ENCODE data around the gene HYI.

HYI gene

DNA sequence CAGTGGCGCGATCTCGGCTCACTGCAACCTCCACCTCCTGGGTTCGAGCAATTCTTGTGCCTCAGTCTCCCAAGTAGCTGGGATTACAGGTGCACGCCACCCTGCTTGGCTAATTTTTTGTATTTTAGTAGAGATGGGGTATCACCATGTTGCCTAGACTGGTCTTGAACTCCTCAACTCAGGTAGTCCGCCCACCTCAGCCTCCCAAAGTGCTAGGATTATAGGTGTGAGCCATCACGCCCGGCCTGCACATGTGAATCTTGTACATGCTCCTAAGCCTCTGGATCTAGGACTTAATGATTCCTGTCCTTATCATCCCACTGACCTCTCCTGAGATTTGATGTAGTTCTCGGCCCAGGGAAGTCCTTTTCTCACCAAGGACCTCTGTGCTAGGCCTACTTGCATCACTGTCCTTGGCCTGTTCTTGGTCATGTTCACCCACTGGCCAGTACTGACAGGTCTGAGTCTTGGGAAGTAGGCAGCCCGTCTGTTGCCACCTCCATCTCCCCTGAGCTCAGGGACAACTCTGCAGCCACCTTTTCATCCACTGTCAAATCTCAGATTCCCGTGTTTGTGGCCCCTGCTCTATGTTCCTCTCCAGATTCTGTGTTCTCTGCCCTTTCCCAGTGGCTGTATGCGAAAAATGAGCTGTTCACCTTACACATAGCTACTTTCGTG, 9.4 kb downstream of the HYI start:
- DNase-seq = no peak

DNA sequence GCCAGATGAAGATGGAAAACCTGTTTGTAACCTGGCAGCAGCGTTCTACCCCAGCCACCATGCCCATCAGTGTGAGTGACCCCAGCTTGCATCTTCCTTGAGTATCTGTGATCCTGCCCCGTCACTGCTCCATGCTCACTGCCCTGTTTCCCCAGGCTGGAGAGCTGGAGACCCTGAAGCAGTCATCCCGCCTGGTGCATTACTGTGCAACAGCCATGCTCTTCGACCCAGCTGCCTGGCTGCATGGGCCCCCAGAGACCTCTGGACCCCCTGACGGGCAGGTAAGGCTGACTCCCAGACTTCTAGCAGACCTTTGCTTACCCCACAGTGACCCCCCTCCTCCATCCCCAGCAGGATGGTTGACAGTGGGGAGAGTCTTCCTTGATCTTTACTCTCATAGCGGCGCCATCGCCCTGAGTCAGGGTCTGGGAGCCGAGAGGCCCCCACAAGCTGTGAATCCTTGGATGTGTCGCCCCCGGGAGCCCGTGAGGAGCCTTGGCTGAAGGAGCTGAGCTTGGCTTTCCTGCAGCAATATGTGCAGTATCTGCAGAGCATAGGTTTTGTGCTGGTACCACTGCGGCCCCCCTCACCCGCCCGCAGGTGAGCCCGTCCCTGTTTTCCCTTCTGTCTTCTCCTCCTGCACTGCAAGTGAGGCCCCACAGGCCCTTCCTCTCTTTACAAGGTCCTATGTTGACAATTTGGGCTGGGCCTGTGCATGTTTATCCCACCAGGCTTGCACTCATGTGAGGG, 10.4 kb downstream of the HYI start:
- DNase-seq = no peak

- no peak for DNase-seq
These were observed 11.0 kb downstream of the HYI start for GRCh38 chr1:43442756-43443155.

DNA sequence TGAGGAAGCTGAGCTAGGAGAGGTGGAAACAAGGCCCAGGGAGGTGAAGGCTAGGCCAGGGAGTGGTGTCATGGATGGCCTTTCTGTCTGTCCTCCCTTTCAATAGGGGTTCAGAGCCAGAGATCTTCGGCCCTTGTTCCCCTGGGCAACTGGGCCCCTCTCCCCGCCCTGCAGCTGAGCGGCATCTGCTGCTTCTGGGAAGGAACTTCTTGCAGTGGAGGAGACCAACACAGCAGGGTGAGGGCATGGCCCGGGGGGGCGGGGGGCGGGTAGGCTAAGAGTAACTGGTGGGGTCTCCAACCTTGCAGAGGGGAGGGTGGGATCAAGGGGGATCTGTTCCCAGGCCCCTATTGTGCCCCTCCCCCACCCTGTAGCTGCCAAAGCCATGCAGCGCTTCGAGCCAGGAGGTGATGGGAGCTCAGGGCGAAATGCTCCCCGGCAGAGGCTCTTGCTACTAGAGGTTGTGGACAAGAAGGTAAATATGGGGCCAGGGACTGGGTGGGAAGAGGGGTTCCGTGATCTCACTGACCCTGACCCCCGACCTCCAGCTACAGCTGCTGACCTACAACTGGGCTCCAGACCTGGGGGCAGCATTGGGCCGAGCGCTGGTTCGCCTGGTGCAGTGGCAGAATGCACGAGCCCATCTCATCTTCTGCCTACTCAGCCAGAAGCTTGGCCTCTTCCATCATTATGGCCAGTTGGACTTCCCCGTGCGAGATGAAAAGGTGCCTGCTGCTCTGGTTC, 11.7 kb downstream of the HYI start:
- DNase-seq = no peak

GRCh38 chr1:43441166-43441893, 12.4 kb downstream of the HYI start:
- no peak for DNase-seq

GRCh38 chr1:43440358-43440757, 13.4 kb downstream of the HYI start:
- DNase-seq = no peak

GRCh38 chr1:43439781-43440180, 13.9 kb downstream of the HYI start:
- DNase-seq = no peak

DNA sequence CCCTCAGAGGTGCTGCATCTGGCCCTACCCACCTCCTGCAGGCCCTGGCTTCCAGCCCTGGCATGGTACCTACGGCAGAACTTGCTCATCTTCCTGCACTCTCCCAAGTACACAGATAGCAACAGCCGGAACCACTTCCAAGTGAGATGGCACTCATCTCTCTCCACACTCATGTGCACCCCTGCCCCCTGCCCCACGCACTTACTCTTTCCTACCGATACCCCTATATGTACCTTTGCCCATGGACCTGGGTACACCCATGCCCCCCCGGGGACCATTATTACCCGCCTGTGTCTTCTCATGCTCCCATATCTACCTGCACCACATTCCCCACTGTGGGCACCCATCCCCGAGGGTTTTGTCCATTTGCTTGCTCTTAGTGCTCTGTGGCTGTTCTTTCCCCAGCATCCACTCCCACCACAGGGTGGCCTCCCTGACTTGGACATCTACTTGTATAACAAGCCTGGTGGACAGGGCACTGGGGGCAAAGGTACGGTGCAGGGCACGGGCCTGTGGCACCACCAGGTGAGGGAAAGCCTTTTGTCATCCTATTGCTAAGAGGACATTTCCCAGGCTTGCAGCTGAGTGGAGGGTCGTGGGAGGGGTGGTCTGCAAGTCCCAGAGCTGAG, 14.7 kb downstream of the HYI start:
- no peak for DNase-seq

DNA sequence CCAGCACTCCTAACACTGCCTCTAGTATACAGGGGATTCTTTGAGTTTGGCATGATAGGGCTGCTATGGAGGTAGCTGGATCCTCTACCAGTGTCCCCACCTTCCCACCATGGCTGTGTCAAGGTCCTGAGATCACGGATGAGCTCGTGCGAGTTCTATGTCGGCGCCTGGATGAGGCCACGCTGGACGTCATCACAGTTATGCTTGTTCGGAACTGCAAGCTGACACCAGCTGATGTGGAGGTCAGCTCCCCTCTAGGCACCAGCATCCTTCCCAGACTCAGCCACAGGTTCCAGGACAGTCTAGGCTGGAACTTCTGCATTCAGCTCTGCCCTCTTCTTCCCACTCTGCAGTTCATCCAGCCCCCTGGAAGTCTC, 15.2 kb downstream of the HYI start:
- DNase-seq = no peak

DNA sequence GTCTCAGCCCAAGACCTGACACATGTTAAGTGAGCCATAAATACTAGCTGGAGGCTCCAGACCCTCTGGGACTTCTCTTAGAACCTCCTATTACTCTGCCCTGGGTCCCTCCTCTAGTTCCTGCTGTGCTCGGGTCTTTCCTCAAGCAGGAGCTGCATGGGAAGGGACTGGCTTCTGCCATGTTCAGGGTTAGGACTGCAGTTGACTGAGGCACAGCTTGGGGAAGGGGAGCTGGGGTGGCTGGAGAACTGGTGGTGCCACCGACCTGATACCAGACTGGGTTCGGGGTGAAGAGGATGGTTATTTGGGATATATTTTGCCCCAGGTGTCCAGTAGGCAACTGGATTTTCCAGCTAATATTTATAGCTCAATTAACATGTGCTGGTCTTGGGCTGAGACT, 15.7 kb downstream of the HYI start:
- DNase-seq = no peak

- no peak for DNase-seq
These were observed 16.4 kb downstream of the HYI start for GRCh38 chr1:43437031-43437973.

- no peak for DNase-seq
These were observed 17.4 kb downstream of the HYI start for GRCh38 chr1:43436371-43436770.

DNA sequence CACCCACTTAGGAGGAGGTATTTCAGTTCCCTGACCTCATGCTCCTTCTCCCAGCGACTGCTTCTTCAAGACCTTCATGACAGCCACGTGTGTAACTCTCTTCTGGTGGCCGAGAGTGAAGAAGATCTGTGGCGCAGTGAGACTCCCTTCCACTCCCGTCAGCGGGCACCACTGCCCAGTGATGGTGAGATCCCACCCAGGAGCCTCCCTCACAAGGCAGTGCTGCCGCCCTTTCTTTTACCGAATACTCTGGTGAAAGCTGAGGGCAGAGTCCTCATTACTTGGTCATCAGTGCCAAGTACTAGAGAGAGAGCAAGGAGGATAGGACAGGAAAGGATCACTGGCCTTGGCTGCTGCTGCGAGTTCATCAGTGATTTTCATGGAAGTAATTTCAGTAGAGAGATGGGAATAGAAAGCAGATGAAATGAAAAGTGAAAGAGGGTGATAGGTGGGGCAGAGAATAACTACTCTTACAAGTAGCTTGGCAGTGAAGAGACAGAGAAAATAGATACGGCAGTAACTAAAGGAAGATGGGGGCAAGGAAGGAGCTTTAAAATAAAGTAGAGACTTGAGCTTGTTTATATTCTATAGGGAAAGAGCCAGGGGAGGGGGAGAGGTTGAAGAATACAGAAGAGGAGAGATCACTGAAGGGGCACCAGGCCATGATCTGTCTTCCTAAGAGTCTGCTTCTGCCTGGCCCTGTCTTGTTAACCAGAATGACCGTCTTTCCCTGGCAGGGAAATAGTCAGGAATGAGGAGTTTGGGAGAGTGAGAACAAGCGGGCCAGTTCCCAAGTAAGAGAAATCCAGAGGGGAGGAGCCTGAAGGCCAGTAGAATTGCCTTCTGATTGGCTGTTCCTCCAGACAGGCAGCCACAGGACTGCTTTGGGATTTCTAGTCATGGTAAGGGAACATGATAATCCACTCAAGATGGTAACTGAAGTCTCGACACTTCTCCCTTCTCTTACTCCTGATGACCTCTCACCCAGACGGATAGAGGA, 18.3 kb downstream of the HYI start:
- DNase-seq = no peak

GRCh38 chr1:43434256-43434655, 19.5 kb downstream of the HYI start:
- no peak for DNase-seq

DNA sequence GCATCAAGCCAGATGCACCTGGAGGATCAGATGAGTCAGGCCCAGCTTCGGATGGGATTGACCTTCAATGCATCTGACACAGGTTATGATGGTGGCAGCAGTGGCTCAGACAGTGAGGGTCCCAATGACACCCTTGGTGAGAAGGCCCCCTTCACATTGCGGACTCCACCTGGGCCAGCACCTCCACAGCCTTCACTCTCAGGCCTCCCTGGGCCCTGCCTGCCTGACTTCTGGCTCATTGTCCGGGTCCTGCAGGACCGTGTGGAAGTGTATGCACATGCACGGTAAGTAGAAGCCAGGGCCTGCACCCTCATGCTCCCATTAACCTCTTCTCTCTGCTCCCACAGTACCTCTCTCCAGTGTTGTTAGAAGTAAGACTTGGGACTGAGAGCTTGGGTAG, 20.8 kb downstream of the HYI start:
- no peak for DNase-seq

GRCh38 chr1:43432171-43432860, 21.4 kb downstream of the HYI start:
- no peak for DNase-seq

DNA sequence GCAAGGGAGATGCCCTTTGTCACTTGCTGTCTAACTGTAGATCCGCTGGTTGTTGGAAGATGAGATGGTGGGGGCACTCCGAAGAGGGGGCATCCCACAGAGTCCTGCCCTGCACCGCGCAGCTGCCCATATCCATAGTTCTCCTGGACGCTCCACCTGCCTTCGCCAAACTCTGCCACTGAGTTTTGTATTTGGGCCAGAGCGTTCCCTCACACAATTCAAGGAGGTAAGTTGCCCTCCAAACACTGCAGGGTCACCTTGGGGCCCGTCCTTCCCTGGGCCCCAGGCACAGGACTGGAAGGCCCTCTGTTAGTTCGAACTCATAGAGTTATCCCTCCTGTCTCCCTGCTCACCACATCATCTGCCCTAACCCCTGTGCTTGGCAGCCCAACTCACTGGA, 22.1 kb downstream of the HYI start:
- DNase-seq = no peak

- DNase-seq = no peak
These were observed 22.9 kb downstream of the HYI start for GRCh38 chr1:43430831-43431230.

- no peak for DNase-seq
These were observed 25.8 kb downstream of the HYI start for GRCh38 chr1:43427941-43428340.

- no peak for DNase-seq
These were observed 26.2 kb downstream of the HYI start for GRCh38 chr1:43427524-43427923.
